ENCODE results near the gene B3GALT4. TPM values are rescaled to one million over a fixed set of nuclear protein-coding genes. Genes with fewer than 3 reads are reported as not detected.
A peak's percentile ranks its signal among the peaks of the same experiment; 100 is the strongest.

The B3GALT4 gene
- total and polyA plus RNA-seq, 2 of the 13 experiments (the other 11 are each of a cell fraction or from before 2014, with no cell fraction given): 0.04 to 0.27 TPM

DNA sequence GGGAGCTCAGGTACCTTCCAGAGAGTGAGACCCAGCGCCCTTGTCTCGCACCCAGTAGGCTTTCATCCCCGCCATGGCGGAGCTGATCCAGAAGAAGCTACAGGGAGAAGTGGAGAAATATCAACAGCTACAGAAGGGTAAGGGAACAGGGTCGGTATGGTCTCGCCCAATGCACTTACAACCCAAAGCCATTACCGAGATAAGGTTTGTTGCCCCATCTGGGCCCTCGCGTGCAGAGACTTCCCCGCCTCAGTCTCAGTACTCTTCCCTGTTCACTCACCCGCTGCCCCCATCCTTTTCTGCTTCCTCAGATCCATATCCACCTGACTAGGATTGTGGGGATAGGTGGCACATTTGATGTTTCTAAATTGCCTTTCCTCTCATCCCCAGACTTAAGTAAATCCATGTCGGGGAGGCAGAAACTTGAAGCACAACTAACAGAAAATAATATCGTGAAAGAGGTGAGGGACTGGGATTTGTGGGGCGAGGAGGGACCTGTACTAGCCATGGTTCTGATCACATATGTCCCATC is 12.9 kb downstream of the B3GALT4 start (continued):
- TF ChIP-seq MTA3 (CRISPR knock-in tag; IDR thresholded peaks at IDR 0.05) (no peak), SOX6 (IDR thresholded peaks at IDR 0.05) (no peak), SOX6 (CRISPR knock-in tag; IDR thresholded peaks at IDR 0.05) (no peak), ZBTB44 (CRISPR knock-in tag; IDR thresholded peaks at IDR 0.05) (no peak), KDM5A (IDR thresholded peaks at IDR 0.05; ENCODE audit: borderline replicate concordance, low read length) (peak; percentile 61; the same call in 1 of the 2 replicates), ZFP41 (CRISPR knock-in tag; IDR thresholded peaks at IDR 0.05; ENCODE audit: borderline replicate concordance) (no peak), ATF6 (CRISPR knock-in tag; conservative IDR thresholded peaks at IDR 0.05) (no peak), ZSCAN25 (CRISPR knock-in tag; IDR thresholded peaks at IDR 0.05) (no peak), PITX1 (CRISPR knock-in tag; IDR thresholded peaks at IDR 0.05) (peak; percentile 13; the same call in 1 of the 2 replicates), CBFB (CRISPR knock-in tag; IDR thresholded peaks at IDR 0.05) (no peak), THAP11 (CRISPR knock-in tag; IDR thresholded peaks at IDR 0.05) (no peak), MXI1 (IDR thresholded peaks at IDR 0.05; ENCODE audit: borderline replicate concordance, low read depth, low read length) (no peak), CBX1 (IDR thresholded peaks at IDR 0.05; ENCODE audit: low read depth) (no peak), NFE2L2 (IDR thresholded peaks at IDR 0.05; ENCODE audit: low read length) (no peak), NCOA5 (CRISPR knock-in tag; IDR thresholded peaks at IDR 0.05) (no peak), ZNF160 (CRISPR knock-in tag; IDR thresholded peaks at IDR 0.05) (0 out of 2 replicates have a peak, but pooled peaks have one; percentile 42), ZNF597 (CRISPR knock-in tag; IDR thresholded peaks at IDR 0.05) (no peak), ZNF234 (CRISPR knock-in tag; conservative IDR thresholded peaks at IDR 0.05) (no peak), ZNF383 (CRISPR knock-in tag; IDR thresholded peaks at IDR 0.05; ENCODE audit: borderline replicate concordance) (no peak), SOX13 (IDR thresholded peaks at IDR 0.05) (no peak), SOX13 (CRISPR knock-in tag; conservative IDR thresholded peaks at IDR 0.05 in 1 of 2, IDR thresholded peaks at IDR 0.05 in 1 of 2) (0 out of 4 replicates have a peak, but pooled peaks of 1 of the 2 experiments have one; percentile 15), ZBTB46 (CRISPR knock-in tag; IDR thresholded peaks at IDR 0.05; ENCODE audit: borderline replicate concordance) (no peak)
- TF ChIP-seq, protein P1, sequence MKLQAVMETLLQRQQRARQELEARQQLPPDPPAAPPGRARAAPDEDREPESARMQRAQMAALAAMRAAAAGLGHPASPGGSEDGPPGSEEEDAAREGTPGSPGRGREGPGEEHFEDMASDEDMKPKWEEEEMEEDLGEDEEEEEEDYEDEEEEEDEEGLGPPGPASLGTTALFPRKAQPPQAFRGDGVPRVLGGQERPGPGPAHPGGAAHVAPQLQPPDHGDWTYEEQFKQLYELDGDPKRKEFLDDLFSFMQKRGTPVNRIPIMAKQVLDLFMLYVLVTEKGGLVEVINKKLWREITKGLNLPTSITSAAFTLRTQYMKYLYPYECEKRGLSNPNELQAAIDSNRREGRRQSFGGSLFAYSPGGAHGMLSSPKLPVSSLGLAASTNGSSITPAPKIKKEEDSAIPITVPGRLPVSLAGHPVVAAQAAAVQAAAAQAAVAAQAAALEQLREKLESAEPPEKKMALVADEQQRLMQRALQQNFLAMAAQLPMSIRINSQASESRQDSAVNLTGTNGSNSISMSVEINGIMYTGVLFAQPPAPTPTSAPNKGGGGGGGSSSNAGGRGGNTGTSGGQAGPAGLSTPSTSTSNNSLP (IDR thresholded peaks at IDR 0.05; ENCODE audit: low read depth, low read length): no peak
